GM19351 (cell line): Measurements from ENCODE around the gene ZNF462.

Experiments
- ATAC-seq: cut with Tn5 transposase; IDR thresholded peaks from one replicate; pipeline ENCODE4 v1.9.1; 2021; ENCODE audit warnings: mild to moderate bottlenecking, moderate library complexity; ENCODE audit not compliant: unreplicated experiment

ZNF462 gene

DNA sequence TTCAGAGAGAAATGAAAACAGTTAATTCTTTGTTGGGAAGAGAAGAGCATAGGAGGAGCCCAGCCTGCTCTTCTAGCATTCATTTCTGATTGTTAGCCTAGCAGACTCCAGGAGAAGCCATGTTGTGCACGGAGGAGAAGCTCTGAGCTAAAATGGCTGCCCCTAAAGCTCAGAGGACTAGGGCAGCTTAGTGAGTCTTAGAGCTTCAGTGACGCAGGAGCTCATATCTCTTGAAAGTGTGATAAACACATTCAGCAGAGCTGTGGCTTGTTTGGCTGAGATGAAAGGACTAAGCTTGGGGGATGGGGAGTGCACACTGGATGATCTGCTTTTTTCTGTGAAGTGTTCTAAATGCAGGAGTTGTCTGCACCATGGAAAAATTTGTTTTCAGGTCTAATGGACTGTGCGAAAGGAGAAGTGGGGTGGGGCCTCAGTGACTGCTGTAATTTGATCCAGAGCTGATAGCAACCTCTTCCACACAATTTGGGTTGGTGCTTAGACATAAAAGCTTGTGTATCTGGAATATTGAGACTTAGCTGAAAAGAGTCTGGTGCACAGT lies 58.5 kb downstream of the ZNF462 start:
- no peak for ATAC-seq

DNA sequence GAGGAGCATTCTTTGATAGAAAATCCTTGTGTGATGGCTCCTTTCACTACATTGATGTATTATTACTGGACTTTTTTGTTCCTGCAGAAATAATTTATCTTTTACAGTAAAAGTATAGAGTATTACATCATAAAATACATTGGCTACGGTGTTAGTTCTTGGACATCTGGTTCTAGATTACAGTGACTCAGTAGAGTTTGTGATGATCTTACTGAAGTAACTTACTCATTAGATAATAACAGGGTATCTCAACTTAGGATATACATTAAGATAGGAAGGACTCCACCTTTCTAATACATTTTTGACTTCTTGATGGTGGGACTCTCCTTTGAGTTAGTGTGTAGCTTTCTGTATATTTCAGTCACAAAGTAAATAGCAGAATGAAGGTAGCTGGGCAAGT lies 59.1 kb downstream of the ZNF462 start:
- no peak for ATAC-seq

DNA sequence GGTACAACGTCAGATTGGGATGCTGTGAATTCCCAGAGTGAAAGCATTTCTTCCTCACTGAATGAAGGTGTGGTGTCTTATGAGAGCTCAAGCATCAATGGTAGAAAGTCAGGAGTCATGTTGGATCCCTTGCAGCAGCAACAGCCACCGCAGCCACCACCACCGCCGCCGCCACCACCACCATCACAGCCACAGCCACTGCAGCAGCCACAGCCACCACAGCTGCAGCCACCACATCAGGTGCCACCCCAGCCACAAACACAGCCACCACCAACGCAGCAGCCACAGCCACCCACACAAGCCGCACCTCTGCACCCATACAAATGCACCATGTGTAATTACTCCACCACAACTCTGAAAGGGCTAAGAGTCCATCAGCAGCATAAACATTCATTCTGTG lies 62.4 kb downstream of the ZNF462 start:
- ATAC-seq, result no peak

DNA sequence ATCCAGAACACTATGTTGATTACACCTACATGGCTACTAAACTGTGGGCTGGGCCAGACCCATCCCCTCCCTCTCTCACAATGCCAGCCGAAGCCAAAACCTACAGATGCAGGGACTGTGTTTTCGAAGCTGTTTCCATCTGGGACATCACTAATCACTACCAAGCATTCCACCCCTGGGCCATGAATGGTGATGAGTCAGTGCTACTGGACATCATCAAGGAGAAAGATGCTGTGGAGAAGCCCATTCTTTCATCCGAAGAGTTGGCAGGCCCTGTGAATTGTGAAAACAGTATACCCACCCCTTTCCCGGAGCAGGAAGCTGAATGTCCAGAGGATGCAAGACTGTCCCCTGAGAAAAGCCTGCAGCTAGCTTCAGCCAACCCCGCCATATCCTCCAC lies 65.0 kb downstream of the ZNF462 start:
- no peak for ATAC-seq

DNA sequence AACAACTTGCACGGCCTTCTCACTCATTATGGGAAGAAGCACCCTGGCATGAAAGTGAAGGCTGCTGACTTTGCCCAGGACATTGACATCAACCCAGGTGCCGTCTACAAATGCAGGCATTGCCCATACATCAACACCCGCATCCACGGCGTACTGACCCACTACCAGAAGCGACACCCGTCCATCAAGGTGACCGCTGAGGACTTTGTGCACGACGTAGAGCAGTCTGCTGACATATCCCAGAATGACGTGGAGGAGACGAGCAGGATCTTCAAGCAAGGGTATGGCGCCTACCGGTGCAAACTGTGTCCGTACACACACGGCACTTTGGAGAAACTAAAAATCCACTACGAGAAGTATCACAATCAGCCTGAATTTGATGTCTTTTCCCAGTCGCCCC lies 65.4 kb downstream of the ZNF462 start:
- no peak for ATAC-seq

DNA sequence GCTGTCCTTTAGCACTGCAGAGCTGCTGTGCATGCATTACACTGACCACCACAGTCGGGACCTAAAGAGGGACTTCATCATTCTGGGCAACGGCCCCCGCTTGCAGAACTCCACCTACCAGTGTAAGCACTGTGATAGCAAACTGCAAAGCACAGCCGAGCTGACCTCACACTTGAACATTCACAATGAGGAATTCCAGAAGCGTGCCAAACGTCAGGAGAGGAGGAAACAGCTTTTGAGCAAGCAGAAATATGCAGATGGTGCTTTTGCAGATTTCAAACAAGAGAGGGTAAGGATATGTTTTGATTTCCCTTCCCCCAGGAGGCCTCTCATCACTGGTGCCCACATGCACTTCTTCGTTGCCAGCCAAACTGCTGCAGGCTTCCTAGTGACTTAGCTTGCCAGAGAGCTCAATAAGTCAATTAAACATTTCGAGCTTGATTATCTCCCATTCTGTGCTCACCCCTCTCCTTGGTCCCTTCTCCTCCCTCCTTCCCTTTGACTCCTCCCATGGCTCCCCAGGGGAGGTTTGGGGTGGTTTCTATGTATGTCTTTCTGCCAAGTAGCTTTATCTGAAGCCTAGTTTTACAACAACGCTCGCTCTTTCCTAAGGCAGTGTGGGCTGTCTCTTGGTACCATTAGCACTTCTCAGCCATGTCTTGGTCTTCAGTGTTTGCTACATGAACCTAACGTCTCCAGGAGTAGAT lies 66.7 kb downstream of the ZNF462 start:
- no peak for ATAC-seq

DNA sequence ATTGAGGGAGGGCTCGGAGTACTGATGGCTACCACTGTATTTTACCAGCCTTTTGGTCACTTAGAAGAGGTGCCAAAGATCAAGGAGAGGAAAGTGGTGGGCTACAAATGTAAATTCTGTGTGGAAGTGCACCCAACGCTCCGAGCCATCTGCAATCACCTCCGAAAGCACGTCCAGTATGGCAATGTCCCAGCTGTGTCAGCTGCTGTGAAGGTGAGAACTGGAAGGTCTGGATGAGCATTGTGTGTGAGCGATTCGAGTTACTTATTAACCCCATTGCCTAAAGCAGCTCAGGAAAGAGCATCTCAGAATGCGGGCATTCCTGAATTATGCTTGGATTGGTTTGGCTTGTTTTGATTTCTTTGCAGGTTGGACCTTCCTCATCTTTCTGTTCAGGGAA lies 67.5 kb downstream of the ZNF462 start:
- no peak for ATAC-seq

DNA sequence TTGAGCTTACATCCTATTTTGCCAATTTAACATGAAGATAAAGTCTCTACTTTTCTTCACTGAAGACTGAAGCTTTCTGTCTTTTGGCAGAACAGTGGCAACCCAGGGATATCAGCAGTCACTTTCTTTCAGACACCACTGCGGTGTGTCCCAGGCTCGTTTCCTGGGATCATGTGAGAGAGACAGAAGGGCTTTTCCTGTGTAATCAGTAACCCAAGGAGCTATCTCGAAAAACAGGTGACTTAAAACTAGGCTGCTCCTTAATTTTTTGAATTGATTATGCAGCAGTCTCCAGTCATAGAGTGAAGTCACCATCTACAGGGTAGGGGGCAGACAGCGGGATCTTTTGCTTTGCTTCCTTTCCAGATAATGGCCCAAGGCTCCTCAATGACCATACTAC lies 68.5 kb downstream of the ZNF462 start:
- no peak for ATAC-seq

DNA sequence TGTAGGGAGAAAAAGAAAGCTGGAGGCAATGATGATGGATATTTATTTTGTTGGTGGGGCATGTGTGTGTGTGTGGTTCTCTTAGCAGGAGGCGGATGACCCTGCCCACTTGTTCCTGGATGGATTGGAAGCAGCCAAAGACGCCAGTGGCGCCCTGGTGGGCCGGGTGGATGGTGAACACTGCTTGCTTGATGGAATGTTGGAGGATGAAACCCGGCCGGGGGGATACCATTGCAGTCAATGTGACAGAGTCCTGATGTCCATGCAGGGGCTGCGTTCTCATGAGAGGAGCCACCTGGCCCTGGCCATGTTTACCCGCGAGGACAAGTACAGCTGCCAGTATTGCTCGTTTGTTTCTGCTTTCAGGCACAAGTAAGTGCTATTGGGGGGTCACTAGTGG lies 69.2 kb downstream of the ZNF462 start:
- ATAC-seq, result no peak

DNA sequence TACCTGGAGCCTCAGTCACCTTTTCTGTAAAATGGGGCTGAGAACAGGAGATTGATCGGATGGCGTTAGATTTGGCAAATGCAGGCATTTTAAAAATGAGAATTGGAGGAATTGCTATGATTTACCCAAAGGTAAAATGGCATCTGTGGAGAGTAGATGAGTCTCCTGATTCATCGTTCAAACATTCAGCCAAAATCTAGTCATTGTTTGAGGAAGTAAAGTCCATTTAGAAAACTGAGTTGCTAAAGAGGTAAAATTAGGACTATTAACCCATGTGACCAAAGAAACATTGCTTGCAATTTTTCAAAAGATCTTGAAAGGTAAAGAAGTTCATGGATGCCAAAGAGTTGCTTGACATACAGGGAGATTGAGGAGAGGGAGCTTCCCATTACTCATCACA lies 69.7 kb downstream of the ZNF462 start:
- no peak for ATAC-seq

DNA sequence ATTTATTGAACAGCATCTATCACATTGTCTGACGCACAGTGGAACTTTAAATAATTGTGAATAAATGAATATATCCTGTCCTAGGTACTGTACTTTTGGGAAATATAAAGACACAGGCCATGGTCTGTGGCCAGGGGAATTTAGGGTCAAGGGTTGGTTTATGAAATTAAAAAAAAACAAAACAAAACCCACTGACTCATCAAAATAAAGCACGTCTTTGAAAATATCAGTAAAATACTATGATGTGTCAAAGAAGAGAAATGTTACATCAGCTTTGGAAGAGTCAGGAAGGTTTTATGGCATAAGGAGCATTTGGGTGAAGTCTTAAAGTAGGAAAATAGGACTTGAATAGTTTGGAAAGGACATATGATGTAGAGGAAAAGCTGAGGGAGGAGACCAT lies 70.5 kb downstream of the ZNF462 start:
- ATAC-seq, result no peak

DNA sequence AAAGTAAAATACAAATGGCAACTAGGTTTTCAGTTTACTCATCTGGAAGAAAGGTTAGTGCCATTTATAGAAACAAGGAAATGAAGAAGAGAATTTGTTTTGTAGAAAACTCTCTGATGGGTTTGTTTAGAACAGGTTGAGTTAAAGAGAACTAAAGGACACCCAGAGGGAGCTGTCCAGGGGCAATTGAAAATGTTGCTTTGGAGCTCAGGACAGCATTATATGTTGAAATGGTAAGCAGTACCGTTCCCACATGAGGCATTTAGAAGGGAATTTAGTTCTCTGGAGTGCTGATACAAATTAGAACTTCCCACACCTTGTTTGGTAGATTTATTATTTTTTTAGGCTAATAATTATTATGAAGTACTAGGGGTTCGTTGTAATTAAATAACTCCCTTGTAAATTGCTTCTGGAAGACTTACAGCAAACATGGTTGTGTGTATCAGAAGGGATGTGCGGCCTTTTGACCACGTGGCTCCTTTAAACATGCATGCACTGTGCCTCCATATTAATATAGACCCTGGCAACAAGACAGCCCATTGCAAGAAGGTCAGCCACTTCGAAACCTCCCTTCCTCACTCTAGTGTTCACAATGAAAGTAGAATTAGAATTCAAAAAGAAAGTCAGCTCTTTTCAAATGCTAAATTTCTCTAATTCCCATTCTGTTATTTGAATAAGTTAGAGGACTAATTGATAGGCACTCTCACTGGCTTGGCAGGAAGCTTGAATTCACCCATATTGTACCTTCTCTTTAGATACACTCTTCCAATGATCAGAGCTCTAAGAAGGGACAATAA lies 71.7 kb downstream of the ZNF462 start:
- no peak for ATAC-seq

DNA sequence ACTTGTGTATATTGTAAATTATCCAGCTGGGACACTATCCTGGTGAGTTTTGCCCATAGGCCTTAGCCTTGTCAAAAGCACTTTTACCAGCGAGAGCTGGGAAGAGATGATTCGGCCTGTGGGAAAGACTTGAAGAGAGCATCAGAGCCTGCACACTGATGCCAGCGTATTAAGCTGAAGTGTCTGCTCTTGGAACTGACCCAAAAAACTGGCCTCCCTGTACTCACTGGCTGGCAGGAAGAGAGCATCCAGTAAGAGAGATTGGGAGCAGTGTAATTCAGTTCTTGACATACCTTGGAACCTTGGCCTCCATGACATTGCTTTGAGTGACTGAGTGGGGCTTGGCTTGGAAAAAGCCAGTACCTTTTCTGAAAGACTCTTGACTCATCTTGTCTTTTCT lies 73.7 kb downstream of the ZNF462 start:
- no peak for ATAC-seq

DNA sequence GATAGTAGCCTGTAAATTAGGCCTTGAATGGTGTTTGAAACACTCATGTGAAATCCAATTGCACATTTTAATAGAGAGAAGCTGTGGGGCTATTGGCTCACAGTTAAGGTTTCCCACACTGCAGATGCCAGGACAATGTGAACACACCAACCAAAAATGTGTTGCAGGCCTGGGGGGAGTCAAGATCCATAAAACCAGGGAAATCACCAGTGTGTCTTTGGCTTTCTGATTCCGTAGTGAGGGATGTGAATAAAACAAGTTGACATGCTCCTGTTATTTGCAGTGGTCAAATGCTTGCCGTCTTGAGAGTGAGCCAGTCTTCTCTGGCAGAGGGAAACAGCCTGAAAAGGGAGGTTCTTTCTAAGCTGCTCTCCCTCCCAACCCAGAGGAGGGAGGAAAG lies 79.0 kb downstream of the ZNF462 start:
- no peak for ATAC-seq

DNA sequence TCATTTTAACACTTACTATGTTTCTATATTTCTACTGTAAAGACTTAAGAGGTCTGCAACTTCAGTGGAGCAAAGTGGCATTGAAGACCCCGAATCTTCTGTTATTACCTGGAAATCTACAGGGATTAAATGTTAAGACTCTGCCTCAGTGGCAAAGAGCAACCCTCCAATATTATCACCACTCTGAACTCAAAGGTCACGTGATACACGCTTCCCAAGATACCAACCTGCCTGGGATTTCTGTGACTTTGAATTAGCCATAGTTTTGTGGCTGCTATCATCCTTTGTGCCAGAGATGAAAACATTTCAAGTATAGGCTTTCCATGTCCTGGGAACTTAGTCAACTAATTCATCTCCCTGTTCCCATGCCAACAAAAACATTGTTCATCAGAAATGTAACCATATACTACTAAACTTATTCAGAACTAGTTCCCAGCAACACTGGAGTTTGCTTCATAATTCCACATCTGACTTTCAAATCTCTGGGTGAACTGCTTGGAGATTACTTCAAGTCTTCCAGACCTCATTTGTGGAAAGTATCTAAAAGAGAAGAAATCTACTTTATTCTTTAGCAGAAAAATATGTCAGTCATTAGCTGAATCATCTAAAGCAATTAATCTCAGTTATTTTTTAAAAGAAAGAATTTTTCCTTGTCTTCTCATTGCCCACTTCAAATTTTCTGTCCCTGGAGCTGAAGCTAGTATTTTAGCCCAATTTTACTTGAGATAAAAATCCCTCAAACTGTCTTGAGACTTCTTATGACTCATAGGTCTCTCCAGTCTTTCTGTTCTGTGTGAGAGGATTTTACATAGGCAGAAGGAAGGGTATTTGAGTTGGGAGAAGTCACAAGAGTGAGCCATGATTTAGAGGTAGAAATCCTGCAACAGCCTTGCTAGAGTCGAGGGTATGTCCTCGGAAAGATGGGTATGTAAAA lies 83.0 kb downstream of the ZNF462 start:
- no peak for ATAC-seq

DNA sequence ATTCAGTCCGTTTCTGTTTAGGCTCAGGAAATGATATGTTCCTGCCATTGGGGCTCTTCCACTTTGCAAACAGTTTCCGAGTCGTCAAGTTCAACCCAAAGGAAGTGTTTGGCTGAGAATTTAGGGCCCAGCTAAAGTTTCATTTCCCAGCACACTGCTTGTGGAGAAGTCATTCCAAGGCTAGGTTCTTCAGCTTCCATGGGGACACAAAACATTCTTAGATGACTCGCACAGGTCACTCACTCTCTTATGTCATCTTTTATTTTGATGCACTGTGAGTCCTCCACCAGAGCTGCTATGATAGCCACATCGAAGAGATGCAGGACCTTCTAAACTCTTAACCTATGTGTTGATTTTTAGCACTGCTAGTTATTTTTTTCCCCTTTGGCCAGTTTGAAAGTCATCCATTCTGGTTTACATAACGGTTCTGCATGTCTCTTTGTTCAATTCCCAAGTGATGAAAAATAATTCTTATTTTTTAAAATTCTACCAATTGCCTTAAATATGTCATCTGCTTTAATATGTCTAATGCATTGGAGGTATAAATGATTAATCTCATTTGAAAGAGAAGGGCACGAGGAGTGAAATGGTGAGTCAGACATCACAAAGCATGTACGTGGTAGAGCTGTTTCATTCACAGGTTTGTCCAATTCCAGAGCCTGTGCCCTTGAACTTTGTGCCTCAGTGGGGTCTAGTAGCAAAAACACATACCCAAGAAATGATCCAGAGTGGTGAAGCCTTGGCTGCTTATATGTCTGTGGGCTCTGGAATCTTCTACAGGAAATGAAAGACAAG lies 84.3 kb downstream of the ZNF462 start:
- no peak for ATAC-seq

DNA sequence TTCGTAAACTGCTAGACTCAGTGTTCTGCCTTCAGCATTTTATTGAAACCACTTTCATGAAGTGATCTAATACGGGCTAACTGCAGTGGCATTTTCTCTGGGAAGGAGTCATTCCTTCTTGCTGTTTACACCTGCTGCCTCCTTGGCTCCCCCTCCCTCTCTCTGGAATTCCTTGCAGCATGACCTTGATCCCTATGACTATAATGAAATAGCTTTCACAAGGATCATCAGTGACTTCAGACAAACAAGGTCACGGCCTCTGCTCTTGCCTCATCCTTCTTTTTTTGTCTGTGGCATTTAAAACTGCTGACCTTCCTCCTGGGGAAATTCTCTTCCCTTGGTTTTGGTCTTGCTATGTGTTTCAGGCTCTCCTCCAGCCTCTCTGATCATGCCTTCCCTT lies 90.2 kb downstream of the ZNF462 start:
- no peak for ATAC-seq

DNA sequence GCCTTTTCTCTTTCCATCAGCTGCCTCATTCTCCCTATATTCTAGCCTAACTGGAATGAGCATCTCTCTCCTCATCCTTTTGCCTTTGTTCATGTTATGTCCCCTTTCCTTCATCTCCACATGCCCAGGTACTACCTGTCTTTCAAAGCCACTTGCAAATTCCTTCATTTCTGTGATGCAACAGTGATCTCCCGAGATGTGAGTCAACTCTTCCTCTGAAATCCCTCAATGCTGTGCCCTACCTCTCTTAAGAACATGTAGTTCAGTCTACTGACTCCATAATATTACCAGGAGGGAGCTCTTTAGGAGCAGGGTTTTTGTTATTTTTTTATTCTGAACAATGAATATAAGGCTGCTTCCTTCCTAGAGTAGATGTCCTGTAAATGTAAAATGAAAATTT lies 91.6 kb downstream of the ZNF462 start:
- ATAC-seq, result no peak

DNA sequence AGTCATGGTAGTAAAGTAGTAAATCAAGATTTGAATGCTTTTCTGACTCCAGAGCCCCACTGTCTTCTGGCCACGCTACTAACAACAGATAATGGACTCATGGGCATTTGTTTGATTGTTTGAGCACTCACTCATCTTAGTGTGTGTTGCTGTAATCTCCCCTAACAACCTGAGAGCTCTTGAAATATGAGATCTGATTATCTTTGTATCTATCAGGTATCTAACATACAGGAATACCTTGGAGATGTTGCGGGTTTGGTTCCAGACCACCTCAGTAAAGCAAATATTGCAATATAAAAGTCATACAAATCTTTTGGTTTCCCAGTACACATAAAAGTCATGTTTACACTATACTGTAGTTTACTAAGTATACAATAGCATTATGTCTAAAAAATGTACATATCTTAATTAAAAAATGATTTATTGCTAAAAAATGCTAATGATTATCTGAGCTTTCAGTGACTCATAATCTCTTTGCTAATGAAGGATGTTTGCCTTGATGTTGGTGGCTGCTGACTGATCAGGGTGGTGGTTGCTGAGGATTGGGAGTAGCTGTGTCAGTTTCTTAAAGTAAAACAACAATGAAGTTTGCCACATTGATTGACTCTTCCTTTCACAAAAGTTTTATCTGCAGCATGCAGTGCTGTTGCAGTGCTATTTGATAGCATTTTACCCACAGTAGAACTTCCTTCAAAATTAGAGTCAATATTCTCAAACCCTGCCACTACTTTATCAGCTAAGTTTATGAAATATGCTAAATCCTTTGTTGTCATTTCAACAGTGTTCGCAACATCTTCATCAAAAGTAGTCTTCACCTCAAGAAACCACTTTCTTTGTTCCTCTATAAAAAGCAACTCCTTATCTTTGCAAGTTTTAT lies 92.2 kb downstream of the ZNF462 start:
- ATAC-seq, result no peak
